WTC11 (cell line): ENCODE results near the gene GDPD4. TPM values are rescaled to one million over a fixed set of nuclear protein-coding genes. Genes with fewer than 3 reads are reported as not detected.

Experiments used
- GTF2I ChIP-seq: fragments of 250-450 bp; sonication (Bioruptor Pico); conservative IDR thresholded peaks from 2 replicates; pipeline ENCODE4 v1.4.0; 2021; ENCODE audit warnings: mild to moderate bottlenecking
- HMGXB4 ChIP-seq: sonication (generic); formaldehyde crosslinking; IDR thresholded peaks from 2 replicates; pipeline ENCODE4 v1.8.1; 2023; ENCODE audit warnings: mild to moderate bottlenecking, moderate library complexity, missing genetic modification reagents
- ZNF396 ChIP-seq: fragments of 250-450 bp; sonication (Bioruptor Pico); IDR thresholded peaks from 2 replicates; pipeline ENCODE4 v1.8.0; 2021; ENCODE audit warnings: mild to moderate bottlenecking, moderate library complexity, borderline replicate concordance
- total RNA-seq: library from RNA; stranded (reverse); gene quantifications from 3 replicates; pipeline ENCODE4 v1.2.3, GENCODE V29; 2021

The GDPD4 gene
- total RNA-seq, 1 experiment from 2014 or later, result not detected

GRCh38 chr11:77167111-77167626, 134.3 kb downstream of the GDPD4 start (continued):
- no peak for TF ChIP-seq HMGXB4 (CRISPR knock-in tag)
- no peak for TF ChIP-seq ZNF396 (CRISPR knock-in tag)
- TF ChIP-seq GTF2I (CRISPR knock-in tag), result no peak

Other genes with a start within 250 kb of the GDPD4 start
- 24.0 to 27.4 TPM (median 24.3 TPM) in 3 replicates for gene CAPN5, start 234.7 kb downstream of the GDPD4 start, total RNA-seq
- gene OMP, start 198.8 kb downstream of the GDPD4 start, total RNA-seq, result 1.4 TPM in 1 of 3 replicates, not detected in the others
- gene MYO7A, start 173.4 kb downstream of the GDPD4 start, total RNA-seq, result 2.1 to 2.5 TPM (median 2.3 TPM) in 3 replicates
- gene PAK1, start 172.4 kb upstream of the GDPD4 start, total RNA-seq, result 160 to 191 TPM (median 166 TPM) in 3 replicates